ENCODE results near the gene APOC4. TPM values are rescaled to one million over a fixed set of nuclear protein-coding genes. Genes with fewer than 3 reads are reported as not detected.

Gene APOC4
- total and polyA plus RNA-seq, 7 donors, result not detected

- Histone ChIP-seq H3K36me3 (no peaks in the 10 kb centered on the region), H3K9me3 (no peaks in the 10 kb centered on the region), H3K4me3 (no peak overlapping the region), H3K27ac (no peak overlapping the region), H3K27me3 (no peaks in the 10 kb centered on the region), H3K4me1 (peaks cover 0 to 12% (median 6%) of the 10 kb centered on the region in 4 donors)
- DNase-seq, result no peak
- 87 to 90% methylated on average over 4 of the region's 4 CpGs for WGBS, 2 donors
- intact Hi-C loops (cut with DNase I), result no loop called here
- TF ChIP-seq CTCF (IDR thresholded peaks at IDR 0.05) (no peak), POLR2A (IDR thresholded peaks at IDR 0.05) (no peak), EP300 (IDR thresholded peaks at IDR 0.05) (no peak), POLR2AphosphoS5 (IDR thresholded peaks at IDR 0.05) (no peak)
These were observed 10.5 kb upstream of the APOC4 start for GRCh38 chr19:44931541-44931940.

DNA sequence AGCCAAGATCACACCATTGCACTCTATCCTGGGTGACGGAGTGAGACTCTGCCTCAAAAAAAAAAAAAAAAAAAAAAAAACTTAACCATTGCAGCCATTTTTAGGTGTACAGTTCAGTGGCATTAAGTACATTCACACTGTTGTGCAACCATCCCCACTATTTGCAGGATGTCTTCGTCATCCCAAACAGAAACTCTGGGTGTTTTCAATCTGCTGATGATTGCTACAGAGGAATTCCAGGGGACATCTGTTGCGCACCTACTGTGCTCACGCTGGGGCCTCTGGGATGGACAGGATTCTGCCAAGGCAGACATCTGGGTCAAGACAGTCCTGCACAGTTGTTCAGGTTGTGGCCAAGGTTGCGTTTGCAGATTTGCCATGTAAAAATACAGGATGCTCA lies 2.4 kb upstream of the APOC4 start:
- WGBS, 2 donors, result 84 to 86% methylated on average over 5 of the region's 5 CpGs
- Histone ChIP-seq H3K36me3 (no peaks in the 10 kb centered on the region), H3K9me3 (no peaks in the 10 kb centered on the region), H3K4me3 (no peak overlapping the region), H3K27ac (no peak overlapping the region), H3K27me3 (no peaks in the 10 kb centered on the region), H3K4me1 (no peaks in the 10 kb centered on the region)
- TF ChIP-seq CTCF (IDR thresholded peaks at IDR 0.05) (no peak), POLR2A (IDR thresholded peaks at IDR 0.05) (no peak), EP300 (IDR thresholded peaks at IDR 0.05) (no peak), POLR2AphosphoS5 (IDR thresholded peaks at IDR 0.05) (no peak)
- intact Hi-C loops (cut with DNase I), result no loop called here
- DNase-seq, result no peak

GRCh38 chr19:44943801-44944249 lies 1.8 kb downstream of the APOC4 start:
- no peak overlapping the region for H3K27ac ChIP-seq
- H3K9me3 ChIP-seq, result no peaks in the 10 kb centered on the region
- no peaks in the 10 kb centered on the region for H3K36me3 ChIP-seq
- TF ChIP-seq CTCF (IDR thresholded peaks at IDR 0.05) (no peak), POLR2AphosphoS5 (IDR thresholded peaks at IDR 0.05) (no peak), POLR2A (IDR thresholded peaks at IDR 0.05) (no peak), EP300 (IDR thresholded peaks at IDR 0.05) (no peak)
- WGBS, 2 donors, result 61 to 79% methylated on average over 10 of the region's 10 CpGs
- intact Hi-C loops (cut with DNase I), result no loop called here
- H3K27me3 ChIP-seq, result no peaks in the 10 kb centered on the region
- DNase-seq, result peak; percentile 82
- H3K4me1 ChIP-seq, result no peaks in the 10 kb centered on the region
- H3K4me3 ChIP-seq, result no peak overlapping the region

- H3K36me3 ChIP-seq, result peaks cover 0 to 9% (median 2%) of the 10 kb centered on the region in 4 donors
- H3K9me3 ChIP-seq, result no peaks in the 10 kb centered on the region
- no peak for DNase-seq
- H3K27me3 ChIP-seq, result no peaks in the 10 kb centered on the region
- intact Hi-C loops (cut with DNase I), result no loop called here
- WGBS, 2 donors, result 93 to 94% methylated on average over 13 of the region's 13 CpGs
- H3K4me1 ChIP-seq, result peaks cover 0 to 11% (median 8%) of the 10 kb centered on the region in 4 donors
- H3K4me3 ChIP-seq, result no peak overlapping the region
- TF ChIP-seq EP300 (IDR thresholded peaks at IDR 0.05) (no peak), POLR2AphosphoS5 (IDR thresholded peaks at IDR 0.05) (no peak), CTCF (IDR thresholded peaks at IDR 0.05) (no peak), POLR2A (IDR thresholded peaks at IDR 0.05) (no peak)
- H3K27ac ChIP-seq, result no peak overlapping the region
These were observed 5.1 kb downstream of the APOC4 start for GRCh38 chr19:44947041-44947581.

- Histone ChIP-seq H3K4me1 (peaks cover 0 to 13% (median 9%) of the 10 kb centered on the region in 4 donors), H3K27me3 (no peaks in the 10 kb centered on the region), H3K27ac (no peak overlapping the region), H3K36me3 (peaks cover 0 to 9% (median 2%) of the 10 kb centered on the region in 4 donors), H3K4me3 (no peak overlapping the region), H3K9me3 (no peaks in the 10 kb centered on the region)
- TF ChIP-seq POLR2AphosphoS5 (IDR thresholded peaks at IDR 0.05), result no peak
- intact Hi-C loops (cut with DNase I), result no loop called here
- 84 to 85% methylated on average over 5 of the region's 5 CpGs for WGBS, 2 donors
- DNase-seq, result no peak
These were observed 6.2 kb downstream of the APOC4 start for GRCh38 chr19:44948237-44948636.
